CD8-positive, alpha-beta memory T cell (primary cell): Measurements from ENCODE around the gene TOP2A. TPM values are rescaled to one million over a fixed set of nuclear protein-coding genes. Genes with fewer than 3 reads are reported as not detected.
A peak's percentile ranks its signal among the peaks of the same experiment; 100 is the strongest.

Source experiments
- CTCF ChIA-PET: fragments of 350-600 bp; sonication (Branson Sonifier 250); formaldehyde crosslinking; loops from one replicate; lab custom pipeline; 2021; ENCODE audit warnings: antibody characterized with exemption; lab: Charles Lee
- POLR2A ChIA-PET: fragments of 350-600 bp; sonication (Branson Sonifier 250); formaldehyde crosslinking; loops from one replicate; lab custom pipeline; 2021; ENCODE audit warnings: antibody characterized with exemption; lab: Charles Lee
- DNase-seq, 5 donors: peaks; one replicate each; pipeline versions ENCODE4 v3.0.0 to v3.0.0-alpha.2; 2020 to 2022; ENCODE audit warnings: mixed read lengths in 1 of 5
- H3K27ac ChIP-seq: one replicate; pipeline ENCODE4 v1.7.0; 2013; ENCODE audit warnings: low read depth, mild to moderate bottlenecking, low read length, moderate library complexity
- H3K27me3 ChIP-seq: 2 replicates; pipeline ENCODE4 v1.7.0; 2013; ENCODE audit warnings: low read length, mild to moderate bottlenecking; ENCODE audit not compliant: insufficient read depth, poor library complexity, severe bottlenecking
- H3K36me3 ChIP-seq: 2 replicates; pipeline ENCODE4 v1.7.0; 2013; ENCODE audit warnings: mild to moderate bottlenecking, low read length, moderate library complexity; ENCODE audit not compliant: insufficient read depth
- H3K4me1 ChIP-seq: 2 replicates; pipeline ENCODE4 v1.7.0; 2013; ENCODE audit warnings: mild to moderate bottlenecking, low read length, moderate library complexity; ENCODE audit not compliant: insufficient read depth
- H3K4me3 ChIP-seq: 2 replicates; pipeline ENCODE4 v1.7.0; 2013; ENCODE audit warnings: mild to moderate bottlenecking, low read length
- H3K9me3 ChIP-seq: 2 replicates; pipeline ENCODE4 v1.7.0; 2013; ENCODE audit warnings: mild to moderate bottlenecking, low read length
- H3K27ac Mint-ChIP-seq, 8 donors: one replicate each; pipeline ENCODE4 v1.8.0; 2020 to 2021; ENCODE audit warnings: mixed read lengths in 8 of 8, mild to moderate bottlenecking in 6 of 8, inconsistent platforms in 3 of 8, moderate library complexity in 3 of 8
- H3K27me3 Mint-ChIP-seq, 2 donors: one replicate each; pipeline ENCODE4 v1.8.0; 2020 to 2021; ENCODE audit warnings: mixed read lengths in 2 of 2, mild to moderate bottlenecking in 1 of 2, moderate library complexity in 1 of 2
- H3K36me3 Mint-ChIP-seq, 3 donors: one replicate each; pipeline ENCODE4 v1.8.0; 2020 to 2021; ENCODE audit warnings: mixed read lengths in 3 of 3, inconsistent platforms in 1 of 3, mild to moderate bottlenecking in 1 of 3
- H3K4me1 Mint-ChIP-seq, 3 donors: one replicate each; pipeline ENCODE4 v1.8.0; 2020 to 2021; ENCODE audit warnings: mixed read lengths in 3 of 3, inconsistent platforms in 1 of 3, mild to moderate bottlenecking in 1 of 3
- H3K4me3 Mint-ChIP-seq, 7 donors: one replicate each; pipeline ENCODE4 v1.8.0; 2020 to 2021; ENCODE audit warnings: mixed read lengths in 7 of 7, mild to moderate bottlenecking in 6 of 7, moderate library complexity in 4 of 7, inconsistent platforms in 2 of 7
- H3K9me3 Mint-ChIP-seq, 5 donors: one replicate each; pipeline ENCODE4 v1.8.0; 2020 to 2022; ENCODE audit warnings: mixed read lengths in 5 of 5, mild to moderate bottlenecking in 3 of 5, moderate library complexity in 2 of 5, inconsistent platforms in 1 of 5
- polyA plus RNA-seq: library from polyadenylated mRNA; unstranded; fragments of 300-500 nt; fragmentation: Illumina TruSeq; gene quantifications from one replicate; pipeline ENCODE4 v1.2.3, GENCODE V29; 2021
- total RNA-seq, 2 experiments: library from RNA; stranded (reverse); gene quantifications; one replicate each; pipeline ENCODE4 v1.2.3, GENCODE V29; 2021

Gene TOP2A
- total and polyA plus RNA-seq, 3 experiments from 2014 or later, result 0.86 to 143 (median 138) TPM

- no peak overlapping the region for H3K4me3 ChIP-seq
These were observed 38.8 kb upstream of the TOP2A start for GRCh38 chr17:40456396-40456951.

GRCh38 chr17:40454613-40454995 lies 36.9 kb upstream of the TOP2A start:
- no peak overlapping the region for H3K4me3 ChIP-seq
- DNase-seq, result no peak
- H3K4me3 Mint-ChIP-seq, result no peak overlapping the region
- ChIA-PET CTCF (interaction anchor here (0.7 to 1.5 kb wide), 7 partner anchors 9 to 105 kb away, joined by 3 to 4 read pairs (median 3); partner anchors contain the start of gene IGFBP4), POLR2A (interaction anchor here (0.6 kb wide), 1 partner anchor 49 kb away, joined by 4 read pairs; no protein-coding TSS in a partner anchor)
- no peaks in the 10 kb centered on the region for H3K27me3 ChIP-seq
- peaks cover 0 to 2% (median 0%) of the 10 kb centered on the region in 3 donors for H3K4me1 Mint-ChIP-seq
- peaks cover 0 to 12% (median 5%) of the 10 kb centered on the region in 3 donors for H3K36me3 Mint-ChIP-seq
- H3K27ac Mint-ChIP-seq, result peak overlapping the region in 1 of 8 donors; percentile 9
- no peaks in the 10 kb centered on the region for H3K9me3 Mint-ChIP-seq
- H3K36me3 ChIP-seq, result no peaks in the 10 kb centered on the region
- H3K4me1 ChIP-seq, result no peaks in the 10 kb centered on the region
- H3K9me3 ChIP-seq, result no peaks in the 10 kb centered on the region
- H3K27me3 Mint-ChIP-seq, result peaks cover 3 to 4% of the 10 kb centered on the region in 2 donors
- no peak overlapping the region for H3K27ac ChIP-seq

More at GRCh38 chr17:40456396-40456951, 38.8 kb upstream of the TOP2A start:
- CTCF ChIA-PET, result interaction anchor here (1.0 kb wide), 1 partner anchor 20 kb away, joined by 5 read pairs; no protein-coding TSS in a partner anchor
- Histone ChIP-seq H3K4me1 (no peaks in the 10 kb centered on the region), H3K27ac (no peak overlapping the region), H3K36me3 (no peaks in the 10 kb centered on the region), H3K9me3 (no peaks in the 10 kb centered on the region), H3K27me3 (no peaks in the 10 kb centered on the region)
- peaks cover 0 to 2% (median 0%) of the 10 kb centered on the region in 3 donors for H3K4me1 Mint-ChIP-seq
- DNase-seq, result no peak
- no peak overlapping the region for H3K27ac Mint-ChIP-seq
- no peak overlapping the region for H3K4me3 Mint-ChIP-seq
- H3K9me3 Mint-ChIP-seq, result no peaks in the 10 kb centered on the region
- POLR2A ChIA-PET, result no interaction called here
- H3K27me3 Mint-ChIP-seq, result peaks cover 3 to 4% of the 10 kb centered on the region in 2 donors
- peaks cover 0 to 12% (median 5%) of the 10 kb centered on the region in 3 donors for H3K36me3 Mint-ChIP-seq

- peaks cover under 1% of the 10 kb centered on the region for H3K4me1 ChIP-seq
- no peaks in the 10 kb centered on the region for H3K36me3 ChIP-seq
- Mint-ChIP-seq H3K27me3 (peaks cover 3 to 4% of the 10 kb centered on the region in 2 donors), H3K27ac (peak overlapping the region in 3 of 8 donors; percentile 9 to 71 (median 27)), H3K9me3 (no peaks in the 10 kb centered on the region), H3K4me3 (no peak overlapping the region), H3K36me3 (peaks cover 0 to 12% (median 5%) of the 10 kb centered on the region in 3 donors), H3K4me1 (peaks cover 0 to 1% (median 0%) of the 10 kb centered on the region in 3 donors)
- no peak overlapping the region for H3K4me3 ChIP-seq
- CTCF ChIA-PET, result interaction anchor here (0.7 to 1.5 kb wide), 6 partner anchors 9 to 106 kb away, joined by 3 to 4 read pairs (median 3); partner anchors contain the start of gene IGFBP4
- no peak overlapping the region for H3K27ac ChIP-seq
- no peak for DNase-seq
- no peaks in the 10 kb centered on the region for H3K27me3 ChIP-seq
- H3K9me3 ChIP-seq, result no peaks in the 10 kb centered on the region
- POLR2A ChIA-PET, result no interaction called here
These were observed 36.4 kb upstream of the TOP2A start for GRCh38 chr17:40453881-40454612.

GRCh38 chr17:40452921-40453378 lies 35.3 kb upstream of the TOP2A start:
- CTCF ChIA-PET, result no interaction called here
- Mint-ChIP-seq H3K36me3 (peaks cover 0 to 12% (median 5%) of the 10 kb centered on the region in 3 donors), H3K4me3 (no peak overlapping the region)

GRCh38 chr17:40452216-40452787 lies 34.6 kb upstream of the TOP2A start:
- CTCF ChIA-PET, result interaction anchor here (0.9 to 1.6 kb wide), 3 partner anchors 10 to 106 kb away, joined by 3 to 4 read pairs (median 3); no protein-coding TSS in a partner anchor
- H3K27me3 Mint-ChIP-seq, result peaks cover 3 to 4% of the 10 kb centered on the region in 2 donors
- no peaks in the 10 kb centered on the region for H3K27me3 ChIP-seq
- no peaks in the 10 kb centered on the region for H3K36me3 ChIP-seq
- no peaks in the 10 kb centered on the region for H3K9me3 ChIP-seq
- H3K9me3 Mint-ChIP-seq, result no peaks in the 10 kb centered on the region
- DNase-seq, result no peak
- POLR2A ChIA-PET, result interaction anchor here (0.6 kb wide), 1 partner anchor 8 kb away, joined by 3 read pairs; no protein-coding TSS in a partner anchor
- H3K27ac ChIP-seq, result no peak overlapping the region
- H3K4me1 ChIP-seq, result peaks cover 15% of the 10 kb centered on the region
- no peak overlapping the region for H3K4me3 Mint-ChIP-seq
- H3K4me1 Mint-ChIP-seq, result peaks cover 16 to 17% (median 16%) of the 10 kb centered on the region in 3 donors
- H3K4me3 ChIP-seq, result no peak overlapping the region
- H3K27ac Mint-ChIP-seq, result peak overlapping the region in 1 of 8 donors; percentile 48
- H3K36me3 Mint-ChIP-seq, result peaks cover 0 to 12% (median 5%) of the 10 kb centered on the region in 3 donors

More at GRCh38 chr17:40452921-40453378, 35.3 kb upstream of the TOP2A start:
- H3K4me1 ChIP-seq, result peaks cover 11% of the 10 kb centered on the region
- Mint-ChIP-seq H3K27me3 (peaks cover 3 to 4% of the 10 kb centered on the region in 2 donors), H3K27ac (peak overlapping the region in 1 of 8 donors; percentile 71), H3K9me3 (no peaks in the 10 kb centered on the region), H3K4me1 (peaks cover 10 to 11% (median 10%) of the 10 kb centered on the region in 3 donors)
- no peaks in the 10 kb centered on the region for H3K9me3 ChIP-seq
- POLR2A ChIA-PET, result interaction anchor here (0.6 kb wide), 1 partner anchor 54 kb away, joined by 4 read pairs; no protein-coding TSS in a partner anchor
- no peak overlapping the region for H3K27ac ChIP-seq
- H3K27me3 ChIP-seq, result no peaks in the 10 kb centered on the region
- no peak for DNase-seq
- H3K4me3 ChIP-seq, result no peak overlapping the region
- no peaks in the 10 kb centered on the region for H3K36me3 ChIP-seq

- H3K36me3 ChIP-seq, result no peaks in the 10 kb centered on the region
- H3K4me1 ChIP-seq, result peaks cover 15% of the 10 kb centered on the region
- H3K9me3 ChIP-seq, result no peaks in the 10 kb centered on the region
- ChIA-PET CTCF (interaction anchor here (0.9 to 2.4 kb wide), 5 partner anchors 11 to 107 kb away, joined by 3 to 8 read pairs (median 4); no protein-coding TSS in a partner anchor), POLR2A (no interaction called here)
- Mint-ChIP-seq H3K36me3 (peaks cover 0 to 9% (median 5%) of the 10 kb centered on the region in 3 donors), H3K27ac (peak overlapping the region in 2 of 8 donors; percentile 42 to 71), H3K27me3 (peaks cover 3% of the 10 kb centered on the region in 2 donors), H3K9me3 (no peaks in the 10 kb centered on the region), H3K4me3 (no peak overlapping the region), H3K4me1 (peaks cover 16 to 19% (median 18%) of the 10 kb centered on the region in 3 donors)
- no peak for DNase-seq
- no peak overlapping the region for H3K27ac ChIP-seq
- no peak overlapping the region for H3K4me3 ChIP-seq
- H3K27me3 ChIP-seq, result no peaks in the 10 kb centered on the region
These were observed 33.7 kb upstream of the TOP2A start for GRCh38 chr17:40451420-40451819.

GRCh38 chr17:40450175-40450574 lies 32.5 kb upstream of the TOP2A start:
- no peaks in the 10 kb centered on the region for H3K9me3 ChIP-seq
- H3K4me3 Mint-ChIP-seq, result no peak overlapping the region
- no peak overlapping the region for H3K27ac ChIP-seq
- H3K36me3 ChIP-seq, result no peaks in the 10 kb centered on the region
- CTCF ChIA-PET, result interaction anchor here (1.0 to 2.4 kb wide), 7 partner anchors 9 to 109 kb away, joined by 3 to 8 read pairs (median 4); partner anchors contain the start of gene TOP2A
- peaks cover 0 to 5% (median 0%) of the 10 kb centered on the region in 3 donors for H3K36me3 Mint-ChIP-seq
- peaks cover under 1 to 3% of the 10 kb centered on the region in 2 donors for H3K27me3 Mint-ChIP-seq
- H3K27me3 ChIP-seq, result no peaks in the 10 kb centered on the region
- POLR2A ChIA-PET, result interaction anchor here (0.6 to 0.7 kb wide), 2 partner anchors 31 to 84 kb away, joined by 3 to 6 read pairs; no protein-coding TSS in a partner anchor
- peaks cover 23 to 25% (median 23%) of the 10 kb centered on the region in 3 donors for H3K4me1 Mint-ChIP-seq
- no peak overlapping the region for H3K27ac Mint-ChIP-seq
- H3K4me3 ChIP-seq, result no peak overlapping the region
- no peaks in the 10 kb centered on the region for H3K9me3 Mint-ChIP-seq
- DNase-seq, result peak in 2 of 5 donors; percentile 14
- H3K4me1 ChIP-seq, result peaks cover 24% of the 10 kb centered on the region
